ENCODE results near the gene CYLD. TPM values are rescaled to one million over a fixed set of nuclear protein-coding genes. Genes with fewer than 3 reads are reported as not detected.

Gene CYLD
- total RNA-seq, 2 donors from 2014 or later, result 20.0 to 21.2 TPM

DNA sequence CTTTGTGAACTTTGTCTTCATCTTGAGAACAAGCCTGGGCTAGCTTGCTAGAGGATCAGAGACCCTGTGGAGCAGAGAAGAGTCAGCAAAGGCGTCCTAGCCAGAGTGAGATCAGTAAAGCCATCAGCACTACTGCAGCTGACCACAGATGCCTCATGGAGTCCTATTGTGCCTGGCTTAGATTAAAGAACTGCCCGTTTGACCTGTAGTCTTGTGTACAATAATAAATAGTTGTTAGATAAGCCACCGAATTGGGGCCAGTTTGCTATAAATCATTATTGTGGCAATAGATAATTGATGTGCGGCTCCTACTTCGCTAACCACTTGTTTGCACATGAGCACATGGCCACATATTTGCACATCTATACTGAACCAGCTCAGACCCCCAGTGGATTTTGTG, 103.0 kb downstream of the CYLD start:
- H3K36me3 ChIP-seq, result no peaks in the 10 kb centered on the region
- no peak for DNase-seq (ENCODE audit: low spot score)
- H3K27ac ChIP-seq, result no peak overlapping the region
- no peaks in the 10 kb centered on the region for H3K9me3 ChIP-seq
- H3K27me3 ChIP-seq, result peaks cover 0 to 4% of the 10 kb centered on the region in 2 donors
- H3K4me3 ChIP-seq, result no peak overlapping the region
- TF ChIP-seq, protein P1, sequence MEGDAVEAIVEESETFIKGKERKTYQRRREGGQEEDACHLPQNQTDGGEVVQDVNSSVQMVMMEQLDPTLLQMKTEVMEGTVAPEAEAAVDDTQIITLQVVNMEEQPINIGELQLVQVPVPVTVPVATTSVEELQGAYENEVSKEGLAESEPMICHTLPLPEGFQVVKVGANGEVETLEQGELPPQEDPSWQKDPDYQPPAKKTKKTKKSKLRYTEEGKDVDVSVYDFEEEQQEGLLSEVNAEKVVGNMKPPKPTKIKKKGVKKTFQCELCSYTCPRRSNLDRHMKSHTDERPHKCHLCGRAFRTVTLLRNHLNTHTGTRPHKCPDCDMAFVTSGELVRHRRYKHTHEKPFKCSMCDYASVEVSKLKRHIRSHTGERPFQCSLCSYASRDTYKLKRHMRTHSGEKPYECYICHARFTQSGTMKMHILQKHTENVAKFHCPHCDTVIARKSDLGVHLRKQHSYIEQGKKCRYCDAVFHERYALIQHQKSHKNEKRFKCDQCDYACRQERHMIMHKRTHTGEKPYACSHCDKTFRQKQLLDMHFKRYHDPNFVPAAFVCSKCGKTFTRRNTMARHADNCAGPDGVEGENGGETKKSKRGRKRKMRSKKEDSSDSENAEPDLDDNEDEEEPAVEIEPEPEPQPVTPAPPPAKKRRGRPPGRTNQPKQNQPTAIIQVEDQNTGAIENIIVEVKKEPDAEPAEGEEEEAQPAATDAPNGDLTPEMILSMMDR (IDR thresholded peaks at IDR 0.05), result no peak
- H3K4me1 ChIP-seq, result peaks cover 0 to 7% of the 10 kb centered on the region in 2 donors

DNA sequence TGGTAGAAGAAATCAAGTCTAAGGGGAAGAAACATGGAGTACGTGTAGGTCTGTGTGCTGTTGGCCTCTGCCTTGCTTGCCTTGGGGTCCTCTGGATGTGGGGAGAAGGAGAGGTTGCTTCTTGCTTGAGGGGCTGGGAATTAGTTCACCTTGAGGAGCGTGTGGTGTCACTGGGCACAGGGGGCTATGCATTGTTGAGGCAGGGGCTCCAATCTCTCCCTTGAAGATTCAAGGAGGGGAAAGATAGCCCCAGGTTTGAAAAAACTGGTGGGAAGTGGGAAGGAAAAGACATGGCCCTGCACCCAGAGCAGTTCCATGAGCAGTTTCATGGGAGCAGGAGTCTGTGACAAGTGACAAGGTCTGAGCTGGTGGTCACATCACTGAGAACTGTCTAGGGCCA, 103.4 kb downstream of the CYLD start:
- TF ChIP-seq, protein P1 (IDR thresholded peaks at IDR 0.05), result no peak
- H3K27me3 ChIP-seq, result peaks cover 0 to 4% of the 10 kb centered on the region in 2 donors
- no peaks in the 10 kb centered on the region for H3K36me3 ChIP-seq
- H3K4me3 ChIP-seq, result no peak overlapping the region
- H3K27ac ChIP-seq, result no peak overlapping the region
- H3K9me3 ChIP-seq, result no peaks in the 10 kb centered on the region
- H3K4me1 ChIP-seq, result peaks cover 0 to 7% of the 10 kb centered on the region in 2 donors
- no peak for DNase-seq (ENCODE audit: low spot score)

DNA sequence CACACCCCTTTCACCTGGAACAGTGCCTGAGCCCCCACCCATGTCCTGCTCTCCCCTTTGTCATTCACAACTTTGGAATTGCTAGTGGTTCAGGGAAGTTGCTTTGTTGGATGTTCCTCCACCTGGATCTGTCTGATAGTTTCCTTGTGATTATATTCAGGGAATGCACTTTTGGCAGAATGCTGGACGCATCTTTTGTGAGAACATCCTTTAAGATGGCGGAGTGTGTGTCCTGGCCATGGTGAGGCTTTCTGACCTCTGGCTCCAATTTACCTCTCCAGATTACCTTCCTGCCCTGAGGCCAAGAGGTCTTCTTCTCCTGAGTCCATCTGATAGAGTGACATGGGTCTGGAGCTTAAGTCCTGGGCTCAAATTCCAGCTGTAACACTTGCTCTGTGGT, 104.6 kb downstream of the CYLD start:
- TF ChIP-seq, protein P1 (IDR thresholded peaks at IDR 0.05), result no peak
- no peak for DNase-seq (ENCODE audit: low spot score)
- Histone ChIP-seq H3K27ac (no peak overlapping the region), H3K27me3 (no peaks in the 10 kb centered on the region), H3K9me3 (no peaks in the 10 kb centered on the region), H3K4me1 (peaks cover 0 to under 1% of the 10 kb centered on the region in 2 donors), H3K4me3 (no peak overlapping the region), H3K36me3 (no peaks in the 10 kb centered on the region)

DNA sequence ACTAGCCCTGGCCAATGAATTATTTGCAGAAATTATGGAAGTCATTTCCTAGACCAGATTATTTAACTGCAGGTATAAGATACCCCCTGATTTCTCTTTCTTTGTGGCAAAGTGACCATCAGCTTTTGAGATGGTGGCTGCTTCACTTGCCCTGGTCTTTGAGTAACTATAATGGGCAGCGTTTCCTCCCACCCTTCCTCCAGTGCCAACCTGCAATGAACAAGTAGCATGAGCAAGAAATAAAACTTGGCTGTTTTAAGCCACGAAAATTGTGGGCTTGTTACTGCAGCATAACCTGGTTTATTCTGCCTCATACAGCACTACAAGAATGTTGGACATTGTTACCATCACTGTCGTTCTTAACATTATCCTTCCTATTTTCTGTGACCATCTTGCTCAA, 105.3 kb downstream of the CYLD start:
- H3K4me3 ChIP-seq, result no peak overlapping the region
- no peak overlapping the region for H3K27ac ChIP-seq

DNA sequence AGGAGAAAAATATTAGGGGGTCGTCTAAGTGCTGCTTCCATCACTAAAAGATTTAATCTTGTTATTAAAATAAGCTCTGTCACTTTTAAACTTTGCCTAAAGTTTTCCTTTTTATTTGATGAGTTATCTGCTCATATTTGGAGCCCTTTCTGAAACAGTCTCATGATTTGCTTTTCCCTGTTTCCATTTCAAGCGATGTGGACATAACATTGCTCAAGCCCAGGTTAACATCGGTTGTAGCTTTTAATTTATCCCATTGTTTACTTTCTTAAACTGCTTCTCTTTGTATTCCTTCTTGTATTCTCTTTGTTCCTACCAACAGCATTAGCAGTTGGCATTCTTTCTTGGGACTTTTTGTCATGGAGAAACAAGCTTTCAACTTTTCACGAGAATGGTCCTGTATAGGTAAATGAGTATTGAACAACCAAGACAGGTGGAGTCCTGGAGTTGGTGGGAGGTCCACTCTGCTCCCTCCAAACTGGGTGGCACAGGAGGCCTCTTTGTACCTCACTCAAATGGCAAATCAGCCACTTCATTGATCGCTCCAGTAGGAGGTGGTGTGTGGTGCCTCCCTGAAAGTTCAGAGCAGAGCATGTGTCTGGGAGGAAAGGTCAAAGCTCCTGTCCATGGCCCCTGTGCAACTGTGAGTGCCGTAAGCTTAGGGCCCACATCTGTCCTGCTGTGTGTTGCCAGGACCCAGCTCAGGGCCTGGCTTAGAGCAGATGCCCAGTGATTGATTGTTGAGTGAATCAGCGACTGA, 107.0 kb downstream of the CYLD start:
- no peaks in the 10 kb centered on the region for H3K36me3 ChIP-seq
- TF ChIP-seq, protein P1 (IDR thresholded peaks at IDR 0.05), result no peak
- DNase-seq (ENCODE audit: low spot score), result no peak

More for the DNA sequence above, 105.3 kb downstream of the CYLD start:
- TF ChIP-seq, protein P1 (IDR thresholded peaks at IDR 0.05), result no peak
- H3K36me3 ChIP-seq, result no peaks in the 10 kb centered on the region
- no peaks in the 10 kb centered on the region for H3K4me1 ChIP-seq
- no peaks in the 10 kb centered on the region for H3K27me3 ChIP-seq
- DNase-seq (ENCODE audit: low spot score), result no peak
- no peaks in the 10 kb centered on the region for H3K9me3 ChIP-seq

More for the DNA sequence above, 107.0 kb downstream of the CYLD start:
- H3K27me3 ChIP-seq, result no peaks in the 10 kb centered on the region
- no peak overlapping the region for H3K4me3 ChIP-seq
- H3K9me3 ChIP-seq, result no peaks in the 10 kb centered on the region
- no peak overlapping the region for H3K27ac ChIP-seq
- H3K4me1 ChIP-seq, result no peaks in the 10 kb centered on the region

Small RNAs within 50 kb of the gene (microRNA-seq; reads per million reads assigned to microRNA genes)
- gene MIR3181 (ENCODE audit: borderline number of aligned reads in 2 of 2, borderline replicate concordance in 1 of 2), result 0 reads per million in 2 donors

Other genes starting within 250 kb of the CYLD start
- 1 to 10 TPM; 1.1 to 3.0 TPM for gene NKD1, start 193.7 kb upstream of the CYLD start, total RNA-seq
- 1 to 10 TPM in 1 of 2 donors, under 1 TPM in 1; 0.89 to 1.9 TPM for gene SNX20, start 60.8 kb upstream of the CYLD start, total RNA-seq
- 1 to 10 TPM in 1 of 2 donors, under 1 TPM in 1; 0.44 to 1.6 TPM for gene NOD2, start 48.5 kb upstream of the CYLD start, total RNA-seq

All from right atrium auricular region (tissue), 2 donors.